Spleen (tissue), 7 donors: ENCODE data around the gene RGS16.

Source experiments
- POLR2A ChIP-seq, 3 donors: fragments of 450-650 bp; IDR thresholded peaks; one replicate each; pipeline ENCODE4 v1.5.1; 2017; ENCODE audit warnings: antibody characterized with exemption in 3 of 3, mild to moderate bottlenecking in 1 of 3
- POLR2AphosphoS5 ChIP-seq, 3 donors: sonication (generic); formaldehyde crosslinking; IDR thresholded peaks; one replicate each; pipeline ENCODE4 v1.5.1; 2017; ENCODE audit warnings: antibody characterized with exemption in 3 of 3
- TF ChIP-seq, protein P1 (sequence below), 11 experiments: fragments of 200-600 bp in 7 of 11; fragments of 450-650 bp in 4 of 11; sonication (generic) in 4 of 11; IDR thresholded peaks in 8 of 11; conservative IDR thresholded peaks in 3 of 11; 1 replicate in 7 of 11; 2 replicates in 4 of 11; pipeline versions ENCODE4 v1.4.0 to v1.8.0; 2016 to 2021; ENCODE audit warnings: antibody characterized with exemption in 11 of 11, inconsistent platforms in 4 of 11, mild to moderate bottlenecking in 1 of 11
- donor health status: DM: no; HTN: no; CAD: no; lungs with moderate emphysema.
- donor health status: DM: no; HTN: no; CAD: no.
- donor health status: DM: no; HTN: no; CAD: no.

DNA sequence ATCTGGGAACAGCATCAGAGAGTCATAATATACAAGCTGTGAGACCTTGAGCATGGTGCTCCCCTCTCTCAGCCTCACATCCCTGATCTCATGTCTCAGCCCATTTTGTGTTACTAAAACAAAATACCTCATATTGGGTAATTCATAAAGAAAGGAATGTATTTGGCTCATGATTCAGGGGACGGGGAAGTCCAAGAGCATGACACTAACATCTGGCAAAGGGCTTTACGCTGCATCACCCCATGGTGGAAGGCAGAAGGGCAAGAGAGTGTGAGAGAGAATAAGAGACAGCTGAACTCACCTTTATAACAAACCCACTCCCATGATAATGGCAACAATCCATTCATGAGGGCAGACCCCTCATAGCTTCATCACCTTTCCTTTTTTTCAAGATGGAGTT, 51.7 kb downstream of the RGS16 start:
- TF ChIP-seq, protein P1, sequence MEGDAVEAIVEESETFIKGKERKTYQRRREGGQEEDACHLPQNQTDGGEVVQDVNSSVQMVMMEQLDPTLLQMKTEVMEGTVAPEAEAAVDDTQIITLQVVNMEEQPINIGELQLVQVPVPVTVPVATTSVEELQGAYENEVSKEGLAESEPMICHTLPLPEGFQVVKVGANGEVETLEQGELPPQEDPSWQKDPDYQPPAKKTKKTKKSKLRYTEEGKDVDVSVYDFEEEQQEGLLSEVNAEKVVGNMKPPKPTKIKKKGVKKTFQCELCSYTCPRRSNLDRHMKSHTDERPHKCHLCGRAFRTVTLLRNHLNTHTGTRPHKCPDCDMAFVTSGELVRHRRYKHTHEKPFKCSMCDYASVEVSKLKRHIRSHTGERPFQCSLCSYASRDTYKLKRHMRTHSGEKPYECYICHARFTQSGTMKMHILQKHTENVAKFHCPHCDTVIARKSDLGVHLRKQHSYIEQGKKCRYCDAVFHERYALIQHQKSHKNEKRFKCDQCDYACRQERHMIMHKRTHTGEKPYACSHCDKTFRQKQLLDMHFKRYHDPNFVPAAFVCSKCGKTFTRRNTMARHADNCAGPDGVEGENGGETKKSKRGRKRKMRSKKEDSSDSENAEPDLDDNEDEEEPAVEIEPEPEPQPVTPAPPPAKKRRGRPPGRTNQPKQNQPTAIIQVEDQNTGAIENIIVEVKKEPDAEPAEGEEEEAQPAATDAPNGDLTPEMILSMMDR (IDR thresholded peaks at IDR 0.05 in 8 of 11, conservative IDR thresholded peaks at IDR 0.05 in 3 of 11), result no peak
- no peak for TF ChIP-seq POLR2A (IDR thresholded peaks at IDR 0.05)
- no peak for TF ChIP-seq POLR2AphosphoS5 (IDR thresholded peaks at IDR 0.05)
